Measurements from ENCODE around the gene SPEF1.

DNA sequence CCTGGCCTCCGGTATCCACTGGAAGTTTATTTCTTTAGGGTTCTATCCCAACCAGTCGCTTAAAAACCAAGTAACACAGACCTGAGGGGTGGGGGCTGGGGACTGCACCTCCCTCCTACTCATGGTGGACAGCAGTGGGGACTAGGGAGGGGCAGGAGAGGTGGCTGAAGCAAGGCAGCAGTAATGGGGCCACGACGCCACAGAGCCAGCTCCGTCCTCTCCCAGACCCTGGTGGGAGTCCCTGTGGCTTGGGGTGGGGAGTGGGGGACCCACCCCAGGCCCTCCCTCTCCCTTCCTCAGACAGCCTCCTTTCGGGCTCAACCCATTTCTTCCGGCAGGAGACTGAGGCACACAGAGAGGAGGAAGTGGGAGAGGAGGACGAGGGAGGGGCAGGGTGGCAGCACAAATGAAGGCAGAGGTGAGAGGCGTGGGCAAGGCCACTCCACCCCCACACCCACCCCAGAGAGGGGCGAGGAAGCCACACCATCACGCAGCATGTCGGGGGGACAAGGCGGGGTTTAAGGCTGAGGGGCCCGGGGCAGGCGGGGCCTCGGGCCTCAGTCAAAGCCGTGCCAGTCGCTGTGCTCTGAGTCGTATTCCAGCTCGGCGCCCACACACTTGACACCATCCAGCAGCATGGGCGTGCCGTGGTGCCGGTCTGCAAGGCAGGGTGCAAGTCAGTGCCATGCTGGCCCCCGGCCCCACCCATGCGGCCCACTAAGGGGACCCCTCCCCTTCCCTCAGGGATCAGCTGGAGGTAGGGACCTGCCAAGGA is 27.6 kb downstream of the SPEF1 start:
- no peak for TF ChIP-seq POLR2A (IDR thresholded peaks at IDR 0.05)
- TF ChIP-seq, protein P1, sequence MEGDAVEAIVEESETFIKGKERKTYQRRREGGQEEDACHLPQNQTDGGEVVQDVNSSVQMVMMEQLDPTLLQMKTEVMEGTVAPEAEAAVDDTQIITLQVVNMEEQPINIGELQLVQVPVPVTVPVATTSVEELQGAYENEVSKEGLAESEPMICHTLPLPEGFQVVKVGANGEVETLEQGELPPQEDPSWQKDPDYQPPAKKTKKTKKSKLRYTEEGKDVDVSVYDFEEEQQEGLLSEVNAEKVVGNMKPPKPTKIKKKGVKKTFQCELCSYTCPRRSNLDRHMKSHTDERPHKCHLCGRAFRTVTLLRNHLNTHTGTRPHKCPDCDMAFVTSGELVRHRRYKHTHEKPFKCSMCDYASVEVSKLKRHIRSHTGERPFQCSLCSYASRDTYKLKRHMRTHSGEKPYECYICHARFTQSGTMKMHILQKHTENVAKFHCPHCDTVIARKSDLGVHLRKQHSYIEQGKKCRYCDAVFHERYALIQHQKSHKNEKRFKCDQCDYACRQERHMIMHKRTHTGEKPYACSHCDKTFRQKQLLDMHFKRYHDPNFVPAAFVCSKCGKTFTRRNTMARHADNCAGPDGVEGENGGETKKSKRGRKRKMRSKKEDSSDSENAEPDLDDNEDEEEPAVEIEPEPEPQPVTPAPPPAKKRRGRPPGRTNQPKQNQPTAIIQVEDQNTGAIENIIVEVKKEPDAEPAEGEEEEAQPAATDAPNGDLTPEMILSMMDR (IDR thresholded peaks at IDR 0.05), result no peak

Measured in tibial nerve (tissue), 3 donors.